Measurements from ENCODE around the gene DERA.

DNA sequence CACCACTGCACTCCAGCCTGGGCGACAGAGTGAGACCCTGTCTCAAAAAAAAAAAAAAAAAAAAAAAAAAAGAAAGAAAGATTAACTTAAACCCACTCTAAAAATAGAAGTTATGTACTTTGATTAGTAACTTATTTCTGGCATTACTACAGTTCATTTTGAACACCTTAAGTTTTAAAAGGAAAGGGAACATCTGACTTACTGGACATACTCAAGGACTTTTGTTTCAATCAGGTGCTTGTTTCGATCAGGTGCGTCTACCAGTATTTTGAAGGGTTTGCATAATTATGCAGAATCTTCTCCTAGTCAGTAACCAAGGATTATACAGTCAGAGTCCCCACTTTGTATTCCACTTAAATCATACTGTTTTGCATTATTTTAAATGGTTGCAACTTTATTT is 105.6 kb downstream of the DERA start:
- TF ChIP-seq, protein P1, sequence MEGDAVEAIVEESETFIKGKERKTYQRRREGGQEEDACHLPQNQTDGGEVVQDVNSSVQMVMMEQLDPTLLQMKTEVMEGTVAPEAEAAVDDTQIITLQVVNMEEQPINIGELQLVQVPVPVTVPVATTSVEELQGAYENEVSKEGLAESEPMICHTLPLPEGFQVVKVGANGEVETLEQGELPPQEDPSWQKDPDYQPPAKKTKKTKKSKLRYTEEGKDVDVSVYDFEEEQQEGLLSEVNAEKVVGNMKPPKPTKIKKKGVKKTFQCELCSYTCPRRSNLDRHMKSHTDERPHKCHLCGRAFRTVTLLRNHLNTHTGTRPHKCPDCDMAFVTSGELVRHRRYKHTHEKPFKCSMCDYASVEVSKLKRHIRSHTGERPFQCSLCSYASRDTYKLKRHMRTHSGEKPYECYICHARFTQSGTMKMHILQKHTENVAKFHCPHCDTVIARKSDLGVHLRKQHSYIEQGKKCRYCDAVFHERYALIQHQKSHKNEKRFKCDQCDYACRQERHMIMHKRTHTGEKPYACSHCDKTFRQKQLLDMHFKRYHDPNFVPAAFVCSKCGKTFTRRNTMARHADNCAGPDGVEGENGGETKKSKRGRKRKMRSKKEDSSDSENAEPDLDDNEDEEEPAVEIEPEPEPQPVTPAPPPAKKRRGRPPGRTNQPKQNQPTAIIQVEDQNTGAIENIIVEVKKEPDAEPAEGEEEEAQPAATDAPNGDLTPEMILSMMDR (IDR thresholded peaks at IDR 0.05; ENCODE audit: poor library complexity) = no peak
- no peak for TF ChIP-seq EZH2 (IDR thresholded peaks at IDR 0.05; ENCODE audit: borderline replicate concordance)
- no peak for TF ChIP-seq EZH2phosphoT487 (IDR thresholded peaks at IDR 0.05; ENCODE audit: low read depth, severe bottlenecking, unreplicated experiment)

Measured in hepatocyte (in vitro differentiated cells).